Measurements from ENCODE around the gene S100A1. TPM values are rescaled to one million over a fixed set of nuclear protein-coding genes. Genes with fewer than 3 reads are reported as not detected.

The S100A1 gene
- total and polyA plus RNA-seq, 2 of the 13 experiments (the other 11 are each of a cell fraction or from before 2014, with no cell fraction given) = 120 to 251 TPM

GRCh38 chr1:153607381-153607780 is 20.9 kb upstream of the S100A1 start:
- no peaks in the 10 kb centered on the region for H4K20me1 ChIP-seq (ENCODE audit: insufficient read depth, low read length)
- DNase-seq (ENCODE audit: low spot score) = no peak
- no peak overlapping the region for H3K4me3 ChIP-seq (replicated peaks in 1 of 3; ENCODE audit: insufficient read depth in 1 of 3, low read depth in 2 of 3, low read length in 3 of 3)
- no peak for FAIRE-seq
- H3K4me1 ChIP-seq (ENCODE audit: insufficient read depth, low read length) = peaks cover 48% of the 10 kb centered on the region
- ATAC-seq = no peak
- no peak overlapping the region for H3K27ac ChIP-seq (ENCODE audit: extremely low read length, insufficient read depth, low read length)
- BruUV-seq (replicated peaks) = no TSS peak
- H3K9ac ChIP-seq (ENCODE audit: insufficient read depth, low read depth, low read length) = no peak overlapping the region
- intact Hi-C loops (cut with micrococcal nuclease; ENCODE audit: unreplicated experiment) (no loop called here), in situ Hi-C loops (cut with HindIII; ENCODE audit: extremely low pct_ligation_motif_present, low pct_unique_long_range_greater_than_20kb) (no loop called here)
- H3K36me3 ChIP-seq (replicated peaks in 1 of 2; ENCODE audit: control insufficient read depth in 1 of 2, insufficient read depth in 2 of 2, low read length in 2 of 2) = no peaks in the 10 kb centered on the region; a peak in 1 of 5 replicates
- WGBS (ENCODE audit: low lambda C conversion rate) = 96% methylated on average over 7 of the region's 8 CpGs
- H3K79me2 ChIP-seq (ENCODE audit: insufficient read depth, low read length) = peaks cover 11% of the 10 kb centered on the region
- POLR2A ChIA-PET = interaction anchor here (1.3 to 12.2 kb wide), 8 partner anchors 9 to 383 kb away, joined by 3 to 390 read pairs (median 7); partner anchors contain the start of genes CHTOP, INTS3, RPS27 and S100A1
- TF ChIP-seq ZNF784 (CRISPR knock-in tag; IDR thresholded peaks at IDR 0.05; ENCODE audit: borderline replicate concordance) (no peak), ATAD3A (CRISPR knock-in tag; IDR thresholded peaks at IDR 0.05) (no peak), MAFF (IDR thresholded peaks at IDR 0.05; ENCODE audit: low read depth, low read length) (no peak), FOXP4 (CRISPR knock-in tag; IDR thresholded peaks at IDR 0.05) (no peak), ETV6 (CRISPR knock-in tag; conservative IDR thresholded peaks at IDR 0.05) (no peak), ZNF747 (CRISPR knock-in tag; IDR thresholded peaks at IDR 0.05; ENCODE audit: borderline replicate concordance) (no peak), ZNF83 (CRISPR knock-in tag; IDR thresholded peaks at IDR 0.05; ENCODE audit: borderline replicate concordance) (no peak), ZNF547 (CRISPR knock-in tag; IDR thresholded peaks at IDR 0.05) (no peak), MZF1 (CRISPR knock-in tag; IDR thresholded peaks at IDR 0.05; ENCODE audit: borderline replicate concordance) (no peak), ZNF414 (CRISPR knock-in tag; IDR thresholded peaks at IDR 0.05) (no peak), ZNF615 (CRISPR knock-in tag; IDR thresholded peaks at IDR 0.05; ENCODE audit: borderline replicate concordance) (no peak), ZNF335 (CRISPR knock-in tag; IDR thresholded peaks at IDR 0.05) (no peak)
- TF ChIP-seq, protein P1, sequence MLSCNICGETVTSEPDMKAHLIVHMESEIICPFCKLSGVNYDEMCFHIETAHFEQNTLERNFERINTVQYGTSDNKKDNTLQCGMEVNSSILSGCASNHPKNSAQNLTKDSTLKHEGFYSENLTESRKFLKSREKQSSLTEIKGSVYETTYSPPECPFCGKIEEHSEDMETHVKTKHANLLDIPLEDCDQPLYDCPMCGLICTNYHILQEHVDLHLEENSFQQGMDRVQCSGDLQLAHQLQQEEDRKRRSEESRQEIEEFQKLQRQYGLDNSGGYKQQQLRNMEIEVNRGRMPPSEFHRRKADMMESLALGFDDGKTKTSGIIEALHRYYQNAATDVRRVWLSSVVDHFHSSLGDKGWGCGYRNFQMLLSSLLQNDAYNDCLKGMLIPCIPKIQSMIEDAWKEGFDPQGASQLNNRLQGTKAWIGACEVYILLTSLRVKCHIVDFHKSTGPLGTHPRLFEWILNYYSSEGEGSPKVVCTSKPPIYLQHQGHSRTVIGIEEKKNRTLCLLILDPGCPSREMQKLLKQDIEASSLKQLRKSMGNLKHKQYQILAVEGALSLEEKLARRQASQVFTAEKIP (CRISPR knock-in tag; IDR thresholded peaks at IDR 0.05; ENCODE audit: borderline replicate concordance) = no peak
- TF ChIP-seq, protein P2, sequence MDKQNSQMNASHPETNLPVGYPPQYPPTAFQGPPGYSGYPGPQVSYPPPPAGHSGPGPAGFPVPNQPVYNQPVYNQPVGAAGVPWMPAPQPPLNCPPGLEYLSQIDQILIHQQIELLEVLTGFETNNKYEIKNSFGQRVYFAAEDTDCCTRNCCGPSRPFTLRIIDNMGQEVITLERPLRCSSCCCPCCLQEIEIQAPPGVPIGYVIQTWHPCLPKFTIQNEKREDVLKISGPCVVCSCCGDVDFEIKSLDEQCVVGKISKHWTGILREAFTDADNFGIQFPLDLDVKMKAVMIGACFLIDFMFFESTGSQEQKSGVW (CRISPR knock-in tag; IDR thresholded peaks at IDR 0.05; ENCODE audit: borderline replicate concordance) = no peak
- H3K9me3 ChIP-seq (ENCODE audit: low read length) = no peaks in the 10 kb centered on the region
- H2AFZ ChIP-seq (ENCODE audit: low read length) = no peak overlapping the region
- peak overlapping the region; percentile 98 for H3K4me2 ChIP-seq (ENCODE audit: low read depth, low read length)
- H3K27me3 ChIP-seq (ENCODE audit: control insufficient read depth in 1 of 2, insufficient read depth in 2 of 2, low read length in 2 of 2) = no peaks in the 10 kb centered on the region; a peak in 1 of 5 replicates
- CTCF ChIA-PET (ENCODE audit: low intra/inter-chr PET ratio, low total read pairs) = no interaction called here
